ENCODE results near the gene SYNPO2. TPM values are rescaled to one million over a fixed set of nuclear protein-coding genes. Genes with fewer than 3 reads are reported as not detected.

The SYNPO2 gene
- total and polyA plus RNA-seq, 10 of the 15 experiments (the other 5 are each of a cell fraction or from before 2014, with no cell fraction given), result 0.04 to 0.34 (median 0.28) TPM

- TF ChIP-seq CTCF (IDR thresholded peaks at IDR 0.05 in 2 of 3, conservative IDR thresholded peaks at IDR 0.05 in 1 of 3; ENCODE audit: control insufficient read depth in 2 of 3, extremely low read depth in 1 of 3, insufficient read depth in 1 of 3, low read depth in 3 of 3, low read length in 3 of 3) (no peak), ZZZ3 (IDR thresholded peaks at IDR 0.05; ENCODE audit: control insufficient read depth, insufficient read length, low read depth) (no peak)
These were observed 165.3 kb downstream of the SYNPO2 start (continued) for GRCh38 chr4:119053997-119054396.

GRCh38 chr4:119057417-119057816 lies 168.8 kb downstream of the SYNPO2 start:
- ChIA-PET POLR2A (no interaction called here), SMC1A (ENCODE audit: uncharacterized antibody, unreplicated experiment) (no interaction called here), CTCF (no interaction called here), RAD21 (ENCODE audit: unreplicated experiment) (no interaction called here)
- DNase-seq (ENCODE audit: low read depth, low spot score), result no peak
- TF ChIP-seq KDM1A (IDR thresholded peaks at IDR 0.05; ENCODE audit: borderline replicate concordance) (no peak), ZNF274 (IDR thresholded peaks at IDR 0.05; ENCODE audit: insufficient read depth, insufficient read length) (no peak)
- TF ChIP-seq, protein P1, sequence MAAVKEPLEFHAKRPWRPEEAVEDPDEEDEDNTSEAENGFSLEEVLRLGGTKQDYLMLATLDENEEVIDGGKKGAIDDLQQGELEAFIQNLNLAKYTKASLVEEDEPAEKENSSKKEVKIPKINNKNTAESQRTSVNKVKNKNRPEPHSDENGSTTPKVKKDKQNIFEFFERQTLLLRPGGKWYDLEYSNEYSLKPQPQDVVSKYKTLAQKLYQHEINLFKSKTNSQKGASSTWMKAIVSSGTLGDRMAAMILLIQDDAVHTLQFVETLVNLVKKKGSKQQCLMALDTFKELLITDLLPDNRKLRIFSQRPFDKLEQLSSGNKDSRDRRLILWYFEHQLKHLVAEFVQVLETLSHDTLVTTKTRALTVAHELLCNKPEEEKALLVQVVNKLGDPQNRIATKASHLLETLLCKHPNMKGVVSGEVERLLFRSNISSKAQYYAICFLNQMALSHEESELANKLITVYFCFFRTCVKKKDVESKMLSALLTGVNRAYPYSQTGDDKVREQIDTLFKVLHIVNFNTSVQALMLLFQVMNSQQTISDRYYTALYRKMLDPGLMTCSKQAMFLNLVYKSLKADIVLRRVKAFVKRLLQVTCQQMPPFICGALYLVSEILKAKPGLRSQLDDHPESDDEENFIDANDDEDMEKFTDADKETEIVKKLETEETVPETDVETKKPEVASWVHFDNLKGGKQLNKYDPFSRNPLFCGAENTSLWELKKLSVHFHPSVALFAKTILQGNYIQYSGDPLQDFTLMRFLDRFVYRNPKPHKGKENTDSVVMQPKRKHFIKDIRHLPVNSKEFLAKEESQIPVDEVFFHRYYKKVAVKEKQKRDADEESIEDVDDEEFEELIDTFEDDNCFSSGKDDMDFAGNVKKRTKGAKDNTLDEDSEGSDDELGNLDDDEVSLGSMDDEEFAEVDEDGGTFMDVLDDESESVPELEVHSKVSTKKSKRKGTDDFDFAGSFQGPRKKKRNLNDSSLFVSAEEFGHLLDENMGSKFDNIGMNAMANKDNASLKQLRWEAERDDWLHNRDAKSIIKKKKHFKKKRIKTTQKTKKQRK (IDR thresholded peaks at IDR 0.05; ENCODE audit: low read depth, low read length), result no peak
- TF ChIP-seq, protein P2, sequence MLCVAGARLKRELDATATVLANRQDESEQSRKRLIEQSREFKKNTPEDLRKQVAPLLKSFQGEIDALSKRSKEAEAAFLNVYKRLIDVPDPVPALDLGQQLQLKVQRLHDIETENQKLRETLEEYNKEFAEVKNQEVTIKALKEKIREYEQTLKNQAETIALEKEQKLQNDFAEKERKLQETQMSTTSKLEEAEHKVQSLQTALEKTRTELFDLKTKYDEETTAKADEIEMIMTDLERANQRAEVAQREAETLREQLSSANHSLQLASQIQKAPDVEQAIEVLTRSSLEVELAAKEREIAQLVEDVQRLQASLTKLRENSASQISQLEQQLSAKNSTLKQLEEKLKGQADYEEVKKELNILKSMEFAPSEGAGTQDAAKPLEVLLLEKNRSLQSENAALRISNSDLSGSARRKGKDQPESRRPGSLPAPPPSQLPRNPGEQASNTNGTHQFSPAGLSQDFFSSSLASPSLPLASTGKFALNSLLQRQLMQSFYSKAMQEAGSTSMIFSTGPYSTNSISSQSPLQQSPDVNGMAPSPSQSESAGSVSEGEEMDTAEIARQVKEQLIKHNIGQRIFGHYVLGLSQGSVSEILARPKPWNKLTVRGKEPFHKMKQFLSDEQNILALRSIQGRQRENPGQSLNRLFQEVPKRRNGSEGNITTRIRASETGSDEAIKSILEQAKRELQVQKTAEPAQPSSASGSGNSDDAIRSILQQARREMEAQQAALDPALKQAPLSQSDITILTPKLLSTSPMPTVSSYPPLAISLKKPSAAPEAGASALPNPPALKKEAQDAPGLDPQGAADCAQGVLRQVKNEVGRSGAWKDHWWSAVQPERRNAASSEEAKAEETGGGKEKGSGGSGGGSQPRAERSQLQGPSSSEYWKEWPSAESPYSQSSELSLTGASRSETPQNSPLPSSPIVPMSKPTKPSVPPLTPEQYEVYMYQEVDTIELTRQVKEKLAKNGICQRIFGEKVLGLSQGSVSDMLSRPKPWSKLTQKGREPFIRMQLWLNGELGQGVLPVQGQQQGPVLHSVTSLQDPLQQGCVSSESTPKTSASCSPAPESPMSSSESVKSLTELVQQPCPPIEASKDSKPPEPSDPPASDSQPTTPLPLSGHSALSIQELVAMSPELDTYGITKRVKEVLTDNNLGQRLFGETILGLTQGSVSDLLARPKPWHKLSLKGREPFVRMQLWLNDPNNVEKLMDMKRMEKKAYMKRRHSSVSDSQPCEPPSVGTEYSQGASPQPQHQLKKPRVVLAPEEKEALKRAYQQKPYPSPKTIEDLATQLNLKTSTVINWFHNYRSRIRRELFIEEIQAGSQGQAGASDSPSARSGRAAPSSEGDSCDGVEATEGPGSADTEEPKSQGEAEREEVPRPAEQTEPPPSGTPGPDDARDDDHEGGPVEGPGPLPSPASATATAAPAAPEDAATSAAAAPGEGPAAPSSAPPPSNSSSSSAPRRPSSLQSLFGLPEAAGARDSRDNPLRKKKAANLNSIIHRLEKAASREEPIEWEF (IDR thresholded peaks at IDR 0.05; ENCODE audit: insufficient replicate concordance, low read depth, low read length), result no peak
- H3K36me3 ChIP-seq (ENCODE audit: control insufficient read depth in 2 of 2, insufficient read depth in 2 of 2, low read length in 1 of 2), result no peaks in the 10 kb centered on the region
- H3K4me2 ChIP-seq (ENCODE audit: control insufficient read depth, insufficient read depth), result no peak overlapping the region
- H3K27ac ChIP-seq (ENCODE audit: control insufficient read depth, insufficient read depth), result no peak overlapping the region
- no peaks in the 10 kb centered on the region for H3K9me3 ChIP-seq (replicated peaks; ENCODE audit: control insufficient read depth, insufficient read depth, low read length)
- in situ Hi-C loops (cut with MboI), result no loop called here
- ATAC-seq, result no peak
- 27% methylated on average over 3 of the region's 3 CpGs for WGBS (ENCODE audit: insufficient coverage, insufficient replicate concordance, low lambda C conversion rate, missing lambda C conversion rate)
- H3K4me3 ChIP-seq, result no peak overlapping the region
- intact Hi-C loops (cut with micrococcal nuclease; ENCODE audit: unreplicated experiment), result no loop called here
- no peaks in the 10 kb centered on the region for H4K20me1 ChIP-seq (ENCODE audit: control insufficient read depth, insufficient read depth)
- no peak for FAIRE-seq
- H3K9ac ChIP-seq (ENCODE audit: control insufficient read depth, insufficient read depth, low read length), result no peak overlapping the region
- no peaks in the 10 kb centered on the region for H3K4me1 ChIP-seq (ENCODE audit: control insufficient read depth, insufficient read depth, low read length)
- no peak overlapping the region for H2AFZ ChIP-seq (ENCODE audit: control insufficient read depth, low read depth, low read length)
- no peaks in the 10 kb centered on the region for H3K79me2 ChIP-seq (ENCODE audit: control insufficient read depth, insufficient read depth, low read length)
- no TSS peak for BruUV-seq (replicated peaks)
- no peaks in the 10 kb centered on the region for H3K27me3 ChIP-seq (replicated peaks in 1 of 2; ENCODE audit: control insufficient read depth in 2 of 2, insufficient read depth in 2 of 2, low read length in 1 of 2)

All from GM12878 (cell line).